OCI-LY7 (cell line): ENCODE data around the gene TIMM50. TPM values are rescaled to one million over a fixed set of nuclear protein-coding genes. Genes with fewer than 3 reads are reported as not detected.

ENCODE experiments used
- BruUV-seq: library from RNA; stranded (reverse); fragments of 400-500 nt; replicated peaks from 2 replicates; lab custom pipeline; 2021; lab: Mats Ljungman, UMichigan
- CTCF ChIA-PET: fragments of 300-600 bp; sonication (Branson Sonifier 250); formaldehyde crosslinking; loops from one replicate; lab custom pipeline; 2022; ENCODE audit warnings: antibody characterized with exemption; ENCODE audit not compliant: unreplicated experiment; lab: Charles Lee
- POLR2A ChIA-PET: fragments of 300-600 bp; sonication (Branson Sonifier 250); formaldehyde crosslinking; loops from one replicate; lab custom pipeline; 2022; ENCODE audit warnings: antibody characterized with exemption; lab: Charles Lee
- DNase-seq: peaks from one replicate; pipeline ENCODE4 v3.0.0-alpha.2; 2015; ENCODE audit warnings: low spot score
- H2AFZ ChIP-seq: fragments of 200-600 bp; sonication (generic), shearing (Covaris generic); 2 replicates; pipeline ENCODE4 v1.6.1; 2014; ENCODE audit warnings: mild to moderate bottlenecking, antibody characterized with exemption, low read length, moderate library complexity
- H3K27ac ChIP-seq: fragments of 200-600 bp; sonication (generic); 2 replicates; pipeline ENCODE4 v1.5.1; 2014; ENCODE audit warnings: mixed run types, low read depth, mild to moderate bottlenecking, moderate library complexity, low read length, inconsistent platforms; ENCODE audit not compliant: poor library complexity, severe bottlenecking
- H3K36me3 ChIP-seq: fragments of 200-600 bp; sonication (generic); 2 replicates; pipeline ENCODE4 v1.6.1; 2014; ENCODE audit warnings: mild to moderate bottlenecking, antibody characterized with exemption, low read length, moderate library complexity, mixed read lengths; ENCODE audit not compliant: insufficient read depth
- H3K4me1 ChIP-seq: fragments of 200-600 bp; sonication (generic); 2 replicates; pipeline ENCODE4 v1.5.1; 2014; ENCODE audit warnings: mild to moderate bottlenecking, low read length; ENCODE audit not compliant: insufficient read depth, poor library complexity, severe bottlenecking
- H3K4me2 ChIP-seq: fragments of 200-600 bp; sonication (generic); 2 replicates; pipeline ENCODE4 v1.6.1; 2014; ENCODE audit warnings: mild to moderate bottlenecking, low read length
- H3K4me3 ChIP-seq: fragments of 200-600 bp; sonication (generic); 2 replicates; pipeline ENCODE4 v1.5.1; 2014; ENCODE audit warnings: mild to moderate bottlenecking, low read depth, low read length; ENCODE audit not compliant: poor library complexity, severe bottlenecking
- H3K79me2 ChIP-seq: fragments of 200-600 bp; sonication (generic); 2 replicates; pipeline ENCODE4 v1.6.1; 2016; ENCODE audit warnings: low read depth, mild to moderate bottlenecking, low read length, moderate library complexity, mixed read lengths; ENCODE audit not compliant: insufficient read depth
- H3K9me2 ChIP-seq: fragments of 200-600 bp; sonication (generic); 2 replicates; pipeline ENCODE4 v1.6.1; 2016; ENCODE audit warnings: mild to moderate bottlenecking, low read length, mixed read lengths; ENCODE audit not compliant: insufficient read depth
- H3K9me3 ChIP-seq: fragments of 200-600 bp; sonication (generic); 2 replicates; pipeline ENCODE4 v1.6.1; 2014; ENCODE audit warnings: mild to moderate bottlenecking, mixed run types, low read length, mixed read lengths
- H4K20me1 ChIP-seq: fragments of 200-600 bp; sonication (generic); 2 replicates; pipeline ENCODE4 v1.6.1; 2014; ENCODE audit warnings: mild to moderate bottlenecking, antibody characterized with exemption, low read length, moderate library complexity, mixed read lengths; ENCODE audit not compliant: insufficient read depth
- CTCF ChIP-seq: fragments of 200-600 bp; sonication (generic); conservative IDR thresholded peaks from 2 replicates; pipeline ENCODE4 v1.5.1; 2014; ENCODE audit warnings: mild to moderate bottlenecking, antibody characterized with exemption, low read length, moderate library complexity, mixed read lengths
- EZH2phosphoT487 ChIP-seq: fragments of 200-600 bp; sonication (generic); IDR thresholded peaks from 2 replicates; pipeline ENCODE4 v1.6.1; 2018; ENCODE audit warnings: low read depth, borderline replicate concordance, mild to moderate bottlenecking, mixed run types, antibody characterized with exemption, low read length, moderate library complexity, mixed read lengths
- intact Hi-C: fragments of 100-400 bp; cut with micrococcal nuclease; formaldehyde crosslinking; loops from one replicate; pipeline ENCODE4 v1.10.0; 2022; ENCODE audit not compliant: unreplicated experiment
- total RNA-seq, 2 experiments: library from RNA; depleted of rRNA in 1 of 2; stranded (reverse); fragments of >200 nt in 1 of 2; shearing (Covaris generic) in 1 of 2; gene quantifications; 2 replicates each; pipeline ENCODE4 v1.2.3, GENCODE V29; 2014 to 2022

TIMM50 gene
- total RNA-seq, 2 experiments from 2014 or later, result 93.2 to 98.1 TPM

GRCh38 chr19:39532233-39533002 is 51.8 kb downstream of the TIMM50 start, which contains the start of gene EID2B:
TSS of gene EID2B (minus strand) at chr19:39532852. CDS start at chr19:39532802, 50 bp downstream.
- peak; percentile 91 for TF ChIP-seq CTCF
- no peak for TF ChIP-seq EZH2phosphoT487
- Histone ChIP-seq H3K4me2 (peak within 1 kb of the TSS; percentile 98), H3K79me2 (peaks cover 14% of the 10 kb centered on the region; the same call in 1 of the 2 replicates), H3K4me1 (peaks cover 27% of the 10 kb centered on the region), H3K36me3 (no peaks in the 10 kb centered on the region; the same call in 1 of the 2 replicates), H3K9me3 (no peaks in the 10 kb centered on the region), H4K20me1 (no peaks in the 10 kb centered on the region), H2AFZ (peak within 1 kb of the TSS; percentile 71; the same call in 1 of the 2 replicates), H3K4me3 (peak within 1 kb of the TSS; percentile 89), H3K9me2 (no peaks in the 10 kb centered on the region), H3K27ac (no peak within 1 kb of the TSS)
- CTCF ChIA-PET, result interaction anchor here (0.9 kb wide), 3 partner anchors 25 to 92 kb away, joined by 3 to 7 read pairs (median 4); no protein-coding TSS in a partner anchor
- peak; percentile 98 for DNase-seq
- BruUV-seq, result no TSS peak
- intact Hi-C loops, result loop anchor here (1.0 to 10.0 kb wide), 5 partner anchors 34 to 408 kb away; partner anchors contain the start of genes DLL3, MED29, PAF1 and PAK4
- POLR2A ChIA-PET, result interaction anchor here (0.5 to 3.9 kb wide), 5 partner anchors 10 to 97 kb away, joined by 3 to 10 read pairs (median 3); partner anchors contain the start of gene RPS16

GRCh38 chr19:39533003-39533512 is 52.4 kb downstream of the TIMM50 start:
- Histone ChIP-seq H3K79me2 (peaks cover 17% of the 10 kb centered on the region; the same call in 1 of the 2 replicates), H4K20me1 (no peaks in the 10 kb centered on the region), H2AFZ (no peak overlapping the region; the same call in 1 of the 2 replicates), H3K4me2 (peak overlapping the region; percentile 39; the same call in 1 of the 2 replicates), H3K27ac (no peak overlapping the region), H3K9me3 (no peaks in the 10 kb centered on the region), H3K4me3 (peak overlapping the region; percentile 89), H3K36me3 (no peaks in the 10 kb centered on the region; the same call in 1 of the 2 replicates), H3K9me2 (no peaks in the 10 kb centered on the region), H3K4me1 (peaks cover 28% of the 10 kb centered on the region)
- peak; percentile 29; the same call in 1 of the 2 replicates for TF ChIP-seq CTCF
- no peak for TF ChIP-seq EZH2phosphoT487
- DNase-seq, result no peak
- intact Hi-C loops, result loop anchor here (2.0 to 10.0 kb wide), 3 partner anchors 34 to 408 kb away; partner anchors contain the start of genes DLL3, MED29, PAF1 and PAK4
- ChIA-PET POLR2A (interaction anchor here (0.9 to 3.9 kb wide), 3 partner anchors 9 to 97 kb away, joined by 3 to 10 read pairs (median 4); partner anchors contain the start of gene RPS16), CTCF (interaction anchor here (0.9 to 1.6 kb wide), 3 partner anchors 25 to 93 kb away, joined by 3 to 7 read pairs (median 4); no protein-coding TSS in a partner anchor)
- BruUV-seq, result no TSS peak
